ENCODE results near the gene UPP2.

UPP2 gene

DNA sequence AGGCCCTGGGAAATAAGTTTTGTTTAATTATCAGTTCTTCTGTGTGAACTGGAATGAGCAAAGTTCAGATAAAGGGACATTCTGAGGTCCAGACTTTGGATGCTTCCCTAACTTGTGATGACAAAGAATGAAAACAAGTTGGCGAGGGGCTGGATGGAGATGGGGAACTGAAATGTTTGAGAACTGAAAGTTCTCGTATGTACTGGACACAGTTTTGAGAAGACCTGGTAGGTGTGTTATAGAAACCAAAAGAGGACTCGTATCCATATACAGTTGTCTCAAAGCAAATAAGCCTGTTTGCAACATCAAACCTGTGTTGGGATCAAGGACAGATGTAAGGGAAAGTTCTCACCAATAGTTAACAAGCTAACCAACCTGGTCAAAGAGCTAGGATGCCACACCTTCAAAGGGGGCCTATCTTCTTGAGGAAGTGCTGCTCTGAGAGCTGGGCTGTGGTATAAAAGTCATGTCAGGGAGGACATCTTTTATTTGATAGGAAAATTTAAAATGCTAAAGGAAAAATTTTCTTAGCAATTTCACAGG is at the start of gene UPP2:
TSS of gene UPP2 (plus strand) at position 493 of the 543 bp plus-strand sequence. CDS start 188 bp downstream, outside the sequence.
- in situ Hi-C loops (cut with HindIII; ENCODE audit: low sequenced_read_pairs), result no loop called here
- no peak for TF ChIP-seq CTCF (IDR thresholded peaks at IDR 0.05; ENCODE audit: low read depth, low read length, missing control alignments)
- no peak for DNase-seq (ENCODE audit: low read depth)
- H3K4me3 ChIP-seq (ENCODE audit: low read depth, low read length), result no peak within 1 kb of the TSS

DNA sequence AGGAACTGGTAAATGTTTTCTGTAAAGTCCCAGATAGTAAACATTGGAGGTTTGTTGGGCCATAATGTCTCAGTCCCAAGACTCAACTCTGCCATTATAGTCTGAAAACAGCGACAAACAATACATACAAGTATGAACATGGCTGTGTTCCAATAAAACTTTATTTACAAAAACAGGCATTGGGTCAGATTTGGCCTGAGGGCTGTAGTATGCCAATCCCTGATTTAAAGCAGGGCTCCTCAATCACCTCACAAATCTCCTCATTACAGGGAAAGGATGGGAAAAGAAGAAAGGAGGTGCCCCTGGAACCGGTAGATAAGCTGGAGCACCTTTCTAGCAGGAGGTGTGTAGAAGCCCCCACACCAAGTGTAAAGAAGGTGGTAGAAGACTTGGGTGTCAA is 48.9 kb upstream of the UPP2 start:
- H3K4me3 ChIP-seq (ENCODE audit: low read depth, low read length), result no peak overlapping the region
- DNase-seq (ENCODE audit: low read depth), result no peak
- in situ Hi-C loops (cut with HindIII; ENCODE audit: low sequenced_read_pairs), result no loop called here
- no peak for TF ChIP-seq CTCF (IDR thresholded peaks at IDR 0.05; ENCODE audit: low read depth, low read length, missing control alignments)

DNA sequence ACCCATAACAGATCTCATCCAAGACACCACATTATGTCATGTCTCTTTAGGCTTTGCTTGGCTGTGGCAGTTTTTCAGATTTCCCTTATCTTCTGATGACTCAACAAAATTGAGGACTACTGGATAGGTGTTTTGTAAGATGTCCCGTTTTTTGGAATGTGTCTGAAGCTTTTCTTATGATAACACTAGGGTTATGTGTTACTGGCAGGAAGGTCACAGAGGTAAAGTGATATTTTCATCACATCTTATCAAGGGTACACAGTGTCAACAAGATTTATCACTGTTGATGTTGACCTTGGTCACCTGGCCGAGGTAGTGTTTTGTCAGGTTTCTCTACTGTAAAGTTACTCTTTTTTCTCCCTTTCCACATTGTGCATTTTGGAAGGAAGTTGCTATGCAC is 44.8 kb upstream of the UPP2 start:
- TF ChIP-seq CTCF (IDR thresholded peaks at IDR 0.05; ENCODE audit: low read depth, low read length, missing control alignments), result no peak
- no peak for DNase-seq (ENCODE audit: low read depth)
- in situ Hi-C loops (cut with HindIII; ENCODE audit: low sequenced_read_pairs), result no loop called here
- H3K4me3 ChIP-seq (ENCODE audit: low read depth, low read length), result no peak overlapping the region

DNA sequence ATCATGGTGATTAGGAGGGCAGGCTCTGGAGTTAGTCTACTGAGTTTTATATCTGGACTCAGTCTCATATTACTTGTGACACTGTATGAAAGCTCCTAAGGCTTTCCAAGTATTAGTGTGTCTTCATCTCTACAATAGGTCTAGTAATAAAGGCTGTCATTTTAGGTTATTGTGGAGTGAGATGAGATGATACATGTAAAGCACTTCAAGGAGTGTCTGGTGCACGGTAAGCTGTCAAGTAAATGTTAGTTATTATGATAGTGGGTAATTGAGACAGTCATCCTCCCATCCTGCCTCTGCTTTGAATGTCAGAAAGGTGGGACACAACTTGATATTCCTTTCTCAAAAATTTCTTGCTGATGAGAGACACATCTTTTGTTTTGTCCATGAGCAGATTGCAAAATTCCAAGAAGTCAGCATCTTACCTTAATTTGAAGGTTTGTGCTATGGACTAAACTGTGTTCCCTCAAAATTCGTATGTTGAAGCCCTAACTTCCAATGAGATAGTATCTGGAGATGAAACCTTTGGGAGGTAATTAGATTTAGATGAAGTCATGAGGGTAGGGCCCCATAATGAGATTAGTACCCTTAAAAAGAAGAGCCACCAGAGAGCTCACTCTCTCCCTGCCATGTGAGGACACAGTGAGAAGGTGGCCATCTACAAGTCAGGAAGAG is 41.4 kb upstream of the UPP2 start:
- in situ Hi-C loops (cut with HindIII; ENCODE audit: low sequenced_read_pairs), result no loop called here
- TF ChIP-seq CTCF (IDR thresholded peaks at IDR 0.05; ENCODE audit: low read depth, low read length, missing control alignments), result no peak
- H3K4me3 ChIP-seq (ENCODE audit: low read depth, low read length), result no peak overlapping the region
- DNase-seq (ENCODE audit: low read depth), result no peak

GRCh38 chr2:158060835-158061435 is 40.7 kb upstream of the UPP2 start:
- no peak overlapping the region for H3K4me3 ChIP-seq (ENCODE audit: low read depth, low read length)
- DNase-seq (ENCODE audit: low read depth), result no peak
- no peak for TF ChIP-seq CTCF (IDR thresholded peaks at IDR 0.05; ENCODE audit: low read depth, low read length, missing control alignments)
- in situ Hi-C loops (cut with HindIII; ENCODE audit: low sequenced_read_pairs), result no loop called here

- TF ChIP-seq CTCF (IDR thresholded peaks at IDR 0.05; ENCODE audit: low read depth, low read length, missing control alignments), result no peak
- no peak overlapping the region for H3K4me3 ChIP-seq (ENCODE audit: low read depth, low read length)
- DNase-seq (ENCODE audit: low read depth), result no peak
- in situ Hi-C loops (cut with HindIII; ENCODE audit: low sequenced_read_pairs), result no loop called here
These were observed 39.9 kb upstream of the UPP2 start for GRCh38 chr2:158061763-158062162.

All from astrocyte of the cerebellum (primary cell).